Globus pallidus (tissue), 1 donor: ENCODE results near the gene ABR.
"Not testable (repeated sequence)": the region's sequence is repeated elsewhere in the genome, so short reads cannot be mapped to it uniquely, and the experiment has no call there.

Experiments
- DNase-seq: peaks from one replicate; pipeline ENCODE4 v3.0.0-alpha.2; 2015; ENCODE audit warnings: low spot score

The ABR gene

GRCh38 chr17:1008008-1008761, 171.6 kb downstream of the ABR start:
- DNase-seq = peak; percentile 38

- no peak for DNase-seq
Observed at GRCh38 chr17:1007310-1008007, 172.3 kb downstream of the ABR start.

DNA sequence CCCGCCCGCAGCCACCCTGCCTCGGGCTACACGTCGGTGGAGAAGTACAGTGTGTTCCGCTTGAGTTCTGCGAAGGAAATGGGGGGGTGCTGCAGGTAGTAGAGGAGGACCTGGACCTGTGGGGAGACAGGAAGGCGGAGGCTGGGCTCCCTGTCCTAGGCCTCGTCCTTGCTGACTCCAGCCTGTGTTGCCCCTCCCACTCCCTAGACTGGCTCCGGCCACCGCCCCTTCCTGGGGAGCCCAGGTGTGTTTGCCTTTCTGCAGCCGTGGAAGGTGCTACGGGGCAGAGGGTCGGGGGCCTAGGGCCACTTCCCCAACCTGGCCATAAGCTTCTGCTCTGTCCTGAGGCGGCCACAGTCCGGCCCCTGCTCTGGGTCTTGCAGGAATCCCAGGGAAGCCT, 173.7 kb downstream of the ABR start:
- DNase-seq = no peak

DNA sequence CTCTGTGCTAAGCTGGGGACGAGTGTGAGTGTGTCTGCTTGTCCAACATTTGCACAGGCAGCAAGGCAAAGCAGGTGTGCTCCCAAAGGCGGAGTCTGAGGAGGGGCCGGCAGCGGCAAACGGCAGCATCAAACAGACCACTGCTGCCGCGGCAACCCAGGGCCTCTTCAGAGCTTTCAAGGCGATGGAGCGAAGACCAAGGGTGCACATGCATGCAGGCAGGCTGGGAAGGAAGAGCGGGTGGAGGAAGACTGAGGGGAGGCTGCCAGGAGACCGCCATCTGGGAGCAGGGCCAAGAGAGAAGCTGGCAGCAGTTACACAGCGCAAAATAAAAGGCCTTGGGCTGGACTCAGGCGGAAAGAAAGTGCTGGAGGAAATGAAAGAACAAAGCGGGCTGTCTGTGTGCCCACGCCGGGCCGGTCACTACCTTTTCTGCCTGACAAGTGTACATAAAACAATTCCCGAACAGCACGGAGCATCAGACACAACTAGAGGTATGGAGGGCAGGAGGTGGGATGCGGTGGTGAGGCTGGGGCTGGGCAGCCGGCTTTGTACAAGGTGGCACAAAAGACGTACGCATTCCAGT, 174.3 kb downstream of the ABR start:
- DNase-seq = peak; percentile 80

- DNase-seq = no peak
Observed at GRCh38 chr17:1004769-1005295, 174.9 kb downstream of the ABR start.

- no peak for DNase-seq
Observed at GRCh38 chr17:1003972-1004768, 175.6 kb downstream of the ABR start.

GRCh38 chr17:1003633-1003971, 176.2 kb downstream of the ABR start:
- DNase-seq = no peak

GRCh38 chr17:1002771-1003555, 176.8 kb downstream of the ABR start:
- DNase-seq = peak; percentile 84

DNA sequence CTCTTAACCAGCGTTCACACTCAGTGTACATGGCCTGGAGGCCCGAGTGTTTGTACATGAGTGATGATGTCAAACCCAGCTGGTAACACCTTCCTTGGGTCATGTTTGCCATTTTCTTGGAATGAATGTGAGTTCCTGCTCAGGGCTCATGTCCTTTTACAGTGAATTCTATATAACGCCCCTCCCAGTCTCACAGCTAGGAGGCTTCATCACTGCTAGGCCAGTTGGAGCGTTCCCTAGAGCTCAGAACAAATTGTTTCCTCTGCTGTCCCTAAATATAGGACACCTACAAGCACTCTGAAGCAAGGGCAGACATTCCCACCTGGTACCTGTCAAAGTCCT, 177.4 kb downstream of the ABR start:
- no peak for DNase-seq

- no peak for DNase-seq
Observed at GRCh38 chr17:1001640-1002411, 178.0 kb downstream of the ABR start.

DNA sequence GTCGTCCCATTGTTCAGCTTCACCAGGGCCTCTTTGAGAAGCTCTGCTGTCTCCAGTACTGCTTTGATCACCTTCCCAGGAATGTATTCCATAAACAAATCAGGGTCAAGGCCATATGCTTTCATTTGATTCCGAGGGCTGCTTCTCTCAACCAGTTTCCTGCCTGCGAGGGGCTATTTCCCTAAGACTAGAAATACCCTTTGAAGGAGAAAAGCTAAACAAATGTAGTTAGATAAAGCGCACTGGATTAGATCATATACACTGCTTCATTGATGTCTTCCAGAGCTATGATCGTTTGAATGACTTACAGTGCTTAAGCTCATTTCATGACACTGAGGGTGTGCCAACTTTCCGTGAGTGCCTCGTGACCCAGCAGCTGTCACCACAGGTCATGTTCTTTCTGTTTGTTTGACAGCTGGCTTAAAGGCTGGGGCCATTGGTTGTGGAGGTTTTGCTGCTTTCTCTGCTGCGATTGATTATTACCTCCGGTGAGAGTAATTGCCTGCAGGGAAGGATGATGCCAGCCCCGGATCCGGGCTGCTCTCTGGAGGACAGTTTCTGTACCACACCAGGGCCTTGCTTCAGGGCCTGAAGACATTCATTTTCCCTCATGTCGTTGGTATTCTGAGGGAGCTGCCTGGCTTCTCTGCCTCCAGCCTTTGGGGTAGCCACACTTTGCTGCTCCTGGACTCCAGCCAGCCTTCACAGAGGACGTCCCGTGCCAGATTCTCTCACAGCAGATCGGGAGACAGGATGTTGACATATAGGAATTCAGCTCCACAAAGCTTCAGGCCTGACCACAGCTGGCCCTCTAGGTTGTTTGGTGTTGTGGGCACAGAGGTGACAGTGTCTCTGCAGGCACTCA, 179.0 kb downstream of the ABR start:
- DNase-seq = no peak

GRCh38 chr17:998111-998510, 181.7 kb downstream of the ABR start:
- DNase-seq = no peak

DNA sequence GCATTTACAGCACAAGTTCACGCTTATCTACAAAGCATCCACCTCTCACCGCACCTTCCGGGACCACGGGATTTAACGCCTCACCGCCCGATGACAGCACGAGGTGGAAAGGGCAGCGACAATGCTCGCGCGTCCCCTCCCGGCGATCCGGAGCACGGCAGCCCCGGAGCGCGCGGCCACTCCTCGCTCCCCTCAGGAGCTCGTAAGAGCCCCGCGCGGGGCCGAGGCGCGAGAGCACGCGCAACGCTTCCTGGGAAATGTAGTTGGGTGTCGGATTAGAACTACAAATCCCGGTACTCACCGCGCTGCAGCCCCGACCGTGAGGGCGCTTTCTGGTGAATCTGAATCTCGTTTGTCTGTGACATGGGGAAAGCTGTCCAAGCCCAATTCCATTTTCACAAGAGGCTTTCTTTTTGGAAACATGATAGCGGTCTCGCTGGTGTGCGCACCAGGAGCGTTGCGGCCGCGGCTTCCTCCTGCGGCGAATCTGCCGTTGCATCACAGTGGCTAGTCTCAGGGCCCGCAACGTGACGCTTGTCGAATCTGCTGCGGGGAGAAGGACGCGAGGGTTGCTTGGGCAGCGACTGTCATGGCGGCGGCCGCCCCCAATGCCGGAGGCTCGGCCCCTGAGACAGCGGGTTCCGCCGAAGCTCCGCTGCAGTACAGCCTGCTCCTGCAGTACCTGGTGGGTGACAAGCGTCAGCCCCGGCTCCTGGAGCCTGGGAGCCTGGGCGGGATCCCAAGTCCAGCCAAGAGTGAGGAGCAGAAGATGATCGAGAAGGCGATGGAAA, 183.0 kb downstream of the ABR start, which contains the start of gene TIMM22:
Gene TIMM22, plus strand, starts transcription at position 576 of the 791 bp plus-strand sequence. Its CDS starts 14 bp downstream, at position 590.
- peak; percentile 94 for DNase-seq

GRCh38 chr17:995324-995723, 184.5 kb downstream of the ABR start:
- DNase-seq = not testable (repeated sequence)

DNA sequence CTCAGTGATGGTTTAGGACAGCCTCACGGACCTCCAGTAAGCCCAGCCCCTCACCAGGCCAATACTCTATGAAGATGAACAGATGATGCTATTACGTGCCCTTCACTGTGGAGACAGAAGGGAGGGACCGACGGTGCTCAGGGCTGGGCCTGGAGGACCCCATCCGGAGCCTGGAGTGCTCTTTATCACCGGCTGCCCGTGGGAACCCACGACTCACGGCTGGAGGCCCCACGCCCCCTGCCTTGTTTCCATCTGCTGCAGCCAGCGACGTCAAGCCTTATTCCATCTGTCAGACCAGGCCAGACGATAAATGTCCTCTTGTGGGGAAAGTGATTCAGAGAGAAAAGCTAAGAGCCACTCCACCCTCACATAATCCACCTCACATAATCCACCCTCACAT, 186.8 kb downstream of the ABR start:
- no peak for DNase-seq

GRCh38 chr17:988561-988960, 191.2 kb downstream of the ABR start:
- DNase-seq = no peak

- DNase-seq = no peak
Observed at GRCh38 chr17:987931-988330, 191.8 kb downstream of the ABR start.

DNA sequence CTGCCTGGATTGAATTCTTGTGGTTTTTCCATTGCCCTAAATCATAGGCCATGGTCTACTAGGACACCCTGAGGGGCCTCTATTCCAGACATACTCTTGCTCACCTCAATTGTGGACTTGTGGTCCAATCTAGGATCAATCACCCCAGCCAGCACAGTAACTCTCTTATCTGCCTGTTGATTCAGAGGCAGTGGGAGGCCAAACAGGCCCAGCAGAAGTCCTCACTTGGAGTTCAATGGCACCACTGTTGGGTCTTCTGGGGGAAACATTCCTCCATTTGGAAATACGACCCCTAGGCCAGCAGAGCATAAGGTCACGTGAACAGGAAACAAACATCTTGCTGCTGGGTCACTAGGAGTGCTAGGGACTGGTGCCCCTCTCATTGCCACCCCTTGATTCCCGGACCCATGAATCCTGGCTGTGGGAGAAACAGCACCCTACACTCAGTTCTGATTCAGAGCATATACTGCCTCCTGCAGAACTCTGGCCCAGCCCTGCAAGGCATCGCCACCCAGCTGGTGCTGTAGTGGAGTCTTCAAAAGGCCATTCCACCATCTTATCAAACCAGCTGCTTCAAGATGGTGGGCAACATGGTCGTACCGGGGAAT, 193.4 kb downstream of the ABR start:
- no peak for DNase-seq
